DND-41 (cell line): Measurements from ENCODE around the gene ZNF180.
"Not testable (repeated sequence)": the region's sequence is repeated elsewhere in the genome, so short reads cannot be mapped to it uniquely, and the experiment has no call there.

Experiments
- ATAC-seq: fragments of 200-7000 bp; cut with Tn5 transposase; 3 replicates; pipeline ENCODE4 v1.9.1; 2021; ENCODE audit warnings: low read depth; ENCODE audit not compliant: insufficient read depth
- DNase-seq: peaks from one replicate; pipeline ENCODE4 v3.0.0-alpha.2; 2020
- H2AFZ ChIP-seq: 2 replicates; pipeline ENCODE4 v1.6.0; 2012; ENCODE audit warnings: low read depth, low read length
- H3K27ac ChIP-seq: 2 replicates; pipeline ENCODE4 v1.5.1; 2012; ENCODE audit warnings: low read length, inconsistent platforms
- H3K27me3 ChIP-seq: fragments of 200-600 bp; sonication (generic); 2 replicates; pipeline ENCODE4 v1.6.0; 2012; ENCODE audit warnings: low read length, mild to moderate bottlenecking, inconsistent platforms; ENCODE audit not compliant: insufficient read depth, poor library complexity
- H3K36me3 ChIP-seq: 2 replicates; pipeline ENCODE4 v1.5.1; 2012; ENCODE audit warnings: low read length, inconsistent platforms; ENCODE audit not compliant: insufficient read depth
- H3K4me1 ChIP-seq: 2 replicates; pipeline ENCODE4 v1.5.1; 2012; ENCODE audit warnings: mild to moderate bottlenecking, low read length; ENCODE audit not compliant: insufficient read depth
- H3K4me2 ChIP-seq: 2 replicates; pipeline ENCODE4 v1.6.0; 2012; ENCODE audit warnings: mild to moderate bottlenecking, moderate library complexity, low read length, inconsistent platforms; ENCODE audit not compliant: insufficient read depth
- H3K4me3 ChIP-seq, 2 experiments: fragments of 200-600 bp in 1 of 2; shearing (Covaris generic) in 1 of 2; 2 replicates each; pipeline ENCODE4 v1.5.1; 2012 to 2016; ENCODE audit warnings: inconsistent platforms in 2 of 2, low read length in 2 of 2, mild to moderate bottlenecking in 2 of 2, low read depth in 1 of 2, moderate library complexity in 1 of 2
- H3K79me2 ChIP-seq: 2 replicates; pipeline ENCODE4 v1.6.0; 2012; ENCODE audit warnings: low read length, inconsistent platforms; ENCODE audit not compliant: insufficient read depth
- H3K9ac ChIP-seq: 2 replicates; pipeline ENCODE4 v1.6.0; 2012; ENCODE audit warnings: low read depth, mild to moderate bottlenecking, inconsistent platforms, low read length, moderate library complexity
- H3K9me3 ChIP-seq: 2 replicates; pipeline ENCODE4 v1.5.1; 2012; ENCODE audit warnings: low read length, moderate library complexity, mild to moderate bottlenecking, inconsistent platforms; ENCODE audit not compliant: insufficient read depth, severe bottlenecking
- H4K20me1 ChIP-seq: 2 replicates; pipeline ENCODE4 v1.6.0; 2012; ENCODE audit warnings: low read length; ENCODE audit not compliant: insufficient read depth
- EZH2 ChIP-seq: IDR thresholded peaks from 3 replicates; pipeline ENCODE4 v1.6.1; 2012; ENCODE audit warnings: borderline replicate concordance, low read depth, mild to moderate bottlenecking, moderate library complexity, low read length, inconsistent platforms; ENCODE audit not compliant: severe bottlenecking
- TF ChIP-seq, protein P1 (sequence below): IDR thresholded peaks from 2 replicates; pipeline ENCODE4 v1.5.1; 2012; ENCODE audit warnings: borderline replicate concordance, low read length, moderate library complexity, mild to moderate bottlenecking; ENCODE audit not compliant: poor library complexity, severe bottlenecking; ENCODE audit errors: extremely low read depth

The ZNF180 gene

DNA sequence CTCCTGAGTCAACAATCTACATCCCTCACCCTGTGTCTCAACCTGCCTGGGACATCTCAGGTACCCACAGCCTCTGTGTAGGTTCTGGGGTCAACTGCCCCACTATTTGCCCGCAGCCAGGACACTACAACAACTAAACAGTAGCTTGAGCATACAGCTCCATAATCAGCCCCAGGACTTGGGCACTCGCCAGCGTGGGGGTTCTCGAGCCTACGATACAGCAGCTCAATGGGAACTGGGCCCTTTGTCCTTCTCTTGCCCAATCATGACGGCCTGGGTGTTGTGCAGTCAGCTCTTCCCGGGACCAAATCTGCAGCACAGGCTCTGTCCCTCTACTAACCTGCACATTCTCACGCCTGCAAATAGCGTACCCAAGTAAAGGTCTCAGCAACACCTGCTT, 1.3 kb downstream of the ZNF180 start:
- Histone ChIP-seq H3K4me2 (peak overlapping the region; percentile 83), H3K9me3 (peaks cover 70% of the 10 kb centered on the region), H3K4me1 (peaks cover 33% of the 10 kb centered on the region), H2AFZ (no peak overlapping the region), H3K27ac (peak overlapping the region; percentile 98), H3K36me3 (peaks cover 64% of the 10 kb centered on the region), H3K79me2 (peaks cover 59% of the 10 kb centered on the region), H3K4me3 (peak overlapping the region; percentile 87 to 98; a peak in 3 of 4 replicates), H3K27me3 (no peaks in the 10 kb centered on the region), H4K20me1 (no peaks in the 10 kb centered on the region), H3K9ac (no peak overlapping the region)
- no peak for DNase-seq
- TF ChIP-seq, protein P1, sequence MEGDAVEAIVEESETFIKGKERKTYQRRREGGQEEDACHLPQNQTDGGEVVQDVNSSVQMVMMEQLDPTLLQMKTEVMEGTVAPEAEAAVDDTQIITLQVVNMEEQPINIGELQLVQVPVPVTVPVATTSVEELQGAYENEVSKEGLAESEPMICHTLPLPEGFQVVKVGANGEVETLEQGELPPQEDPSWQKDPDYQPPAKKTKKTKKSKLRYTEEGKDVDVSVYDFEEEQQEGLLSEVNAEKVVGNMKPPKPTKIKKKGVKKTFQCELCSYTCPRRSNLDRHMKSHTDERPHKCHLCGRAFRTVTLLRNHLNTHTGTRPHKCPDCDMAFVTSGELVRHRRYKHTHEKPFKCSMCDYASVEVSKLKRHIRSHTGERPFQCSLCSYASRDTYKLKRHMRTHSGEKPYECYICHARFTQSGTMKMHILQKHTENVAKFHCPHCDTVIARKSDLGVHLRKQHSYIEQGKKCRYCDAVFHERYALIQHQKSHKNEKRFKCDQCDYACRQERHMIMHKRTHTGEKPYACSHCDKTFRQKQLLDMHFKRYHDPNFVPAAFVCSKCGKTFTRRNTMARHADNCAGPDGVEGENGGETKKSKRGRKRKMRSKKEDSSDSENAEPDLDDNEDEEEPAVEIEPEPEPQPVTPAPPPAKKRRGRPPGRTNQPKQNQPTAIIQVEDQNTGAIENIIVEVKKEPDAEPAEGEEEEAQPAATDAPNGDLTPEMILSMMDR = no peak
- no peak for TF ChIP-seq EZH2
- no peak for ATAC-seq

DNA sequence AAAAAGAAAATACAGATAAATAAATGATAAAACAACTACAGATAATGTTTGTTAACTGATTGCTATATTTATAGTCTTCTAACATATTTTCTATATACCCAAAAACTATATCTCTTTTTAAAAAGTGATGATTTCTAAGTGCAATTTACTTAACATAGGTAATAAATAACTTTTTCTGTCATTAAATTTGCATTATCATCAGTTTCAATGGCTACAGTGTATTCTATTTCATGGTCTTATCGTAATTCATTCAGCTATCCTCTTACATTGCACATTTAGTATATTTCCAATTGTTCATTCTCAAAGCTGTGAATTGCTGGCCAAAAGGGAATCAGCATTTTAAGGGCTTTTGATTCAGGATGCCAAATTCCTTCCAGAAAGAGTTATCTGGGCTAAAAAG, 3.6 kb downstream of the ZNF180 start:
- Histone ChIP-seq H3K4me2 (no peak overlapping the region), H3K79me2 (peaks cover 75% of the 10 kb centered on the region), H3K4me3 (peak overlapping the region in 1 of 2 experiments; percentile 98; a peak in 1 of 4 replicates), H3K27me3 (no peaks in the 10 kb centered on the region), H2AFZ (no peak overlapping the region), H3K36me3 (peaks cover 86% of the 10 kb centered on the region), H3K27ac (no peak overlapping the region), H3K9me3 (peaks cover 89% of the 10 kb centered on the region), H3K4me1 (peaks cover 33% of the 10 kb centered on the region), H4K20me1 (no peaks in the 10 kb centered on the region), H3K9ac (no peak overlapping the region)
- TF ChIP-seq, protein P1 = no peak
- no peak for TF ChIP-seq EZH2
- ATAC-seq (no peak), DNase-seq (no peak)

GRCh38 chr19:44476559-44477408, 23.5 kb downstream of the ZNF180 start:
- Histone ChIP-seq H3K4me2 (no peak overlapping the region), H3K9me3 (peaks cover 88% of the 10 kb centered on the region)

GRCh38 chr19:44468730-44469129, 31.6 kb downstream of the ZNF180 start:
- not testable (repeated sequence) for DNase-seq

More at GRCh38 chr19:44476559-44477408, 23.5 kb downstream of the ZNF180 start:
- no peak overlapping the region for H3K27ac ChIP-seq
- no peaks in the 10 kb centered on the region for H3K27me3 ChIP-seq
- peaks cover 70% of the 10 kb centered on the region for H3K36me3 ChIP-seq
- no peak overlapping the region for H2AFZ ChIP-seq
- DNase-seq (no peak), ATAC-seq (no peak)
- TF ChIP-seq EZH2 = no peak
- TF ChIP-seq, protein P1 = no peak
- no peak overlapping the region for H3K9ac ChIP-seq
- no peaks in the 10 kb centered on the region for H4K20me1 ChIP-seq
- H3K4me1 ChIP-seq = no peaks in the 10 kb centered on the region
- no peaks in the 10 kb centered on the region for H3K79me2 ChIP-seq
- H3K4me3 ChIP-seq = no peak overlapping the region

DNA sequence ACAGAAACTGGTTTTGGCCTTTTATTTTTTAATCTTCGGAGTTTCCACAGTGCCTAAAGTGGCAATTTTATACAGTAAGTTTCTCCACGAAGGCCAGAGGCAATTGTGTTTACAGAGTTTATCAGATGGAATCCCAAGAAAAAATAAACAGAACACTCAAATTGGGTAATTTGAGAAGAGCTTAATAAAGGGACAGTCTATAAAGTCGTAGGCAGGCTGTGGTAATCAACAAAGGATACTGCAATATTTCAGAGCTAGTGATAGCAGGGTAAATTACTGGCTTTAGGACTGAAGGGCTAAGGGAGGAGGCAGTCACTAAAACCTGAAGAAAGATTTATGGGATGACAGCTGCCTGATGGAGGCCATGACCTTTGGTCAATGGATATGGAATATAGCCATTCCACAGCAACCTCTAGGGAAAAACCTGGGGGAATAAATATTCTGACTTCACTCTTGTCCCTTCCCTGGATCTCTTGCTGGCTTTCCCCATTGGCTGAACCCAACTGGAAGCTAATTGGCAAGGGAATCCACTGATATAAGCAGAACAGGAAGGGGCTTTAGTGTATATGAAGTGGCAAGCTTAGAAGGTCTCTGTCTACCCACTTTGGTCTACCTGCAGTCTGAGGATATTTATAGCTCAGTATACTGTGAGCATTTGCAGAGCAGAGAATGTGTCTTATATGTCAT, 37.6 kb downstream of the ZNF180 start:
- not testable (repeated sequence) for H3K79me2 ChIP-seq, H3K36me3 ChIP-seq, H3K9ac ChIP-seq, H3K27me3 ChIP-seq, ATAC-seq, H3K27ac ChIP-seq, H3K4me1 ChIP-seq, H3K4me3 ChIP-seq, H2AFZ ChIP-seq, H4K20me1 ChIP-seq, DNase-seq, H3K4me2 ChIP-seq
- H3K9me3 ChIP-seq = peaks cover 10% of the 10 kb centered on the region

More at GRCh38 chr19:44468730-44469129, 31.6 kb downstream of the ZNF180 start:
- H3K36me3 ChIP-seq, H3K4me3 ChIP-seq, H3K4me2 ChIP-seq, H3K27ac ChIP-seq, H3K9ac ChIP-seq, H4K20me1 ChIP-seq, H2AFZ ChIP-seq, H3K27me3 ChIP-seq, H3K4me1 ChIP-seq, ATAC-seq, H3K79me2 ChIP-seq: not testable (repeated sequence)
- peaks cover 28% of the 10 kb centered on the region for H3K9me3 ChIP-seq
